Fibroblast of skin of left quadriceps (primary cell): Measurements from ENCODE around the gene CNTN5.

ENCODE experiments used
- DNase-seq, 2 experiments: peaks; one replicate each; pipeline ENCODE4 v3.0.0-alpha.2; 2013; ENCODE audit warnings: low read depth in 2 of 2

Gene CNTN5

GRCh38 chr11:100080381-100080780 lies 1059.6 kb downstream of the CNTN5 start:
- no peak for DNase-seq

- no peak for DNase-seq
These were observed 1060.1 kb downstream of the CNTN5 start for GRCh38 chr11:100080821-100081220.

GRCh38 chr11:100093698-100094097 lies 1072.9 kb downstream of the CNTN5 start:
- no peak for DNase-seq

- DNase-seq: no peak
These were observed 1073.5 kb downstream of the CNTN5 start for GRCh38 chr11:100094121-100094865.

GRCh38 chr11:100095809-100096208 lies 1075.1 kb downstream of the CNTN5 start:
- DNase-seq: no peak

GRCh38 chr11:100098560-100098959 lies 1077.8 kb downstream of the CNTN5 start:
- no peak for DNase-seq

GRCh38 chr11:100105255-100105981 lies 1084.7 kb downstream of the CNTN5 start:
- no peak for DNase-seq

GRCh38 chr11:100105982-100106358 lies 1085.2 kb downstream of the CNTN5 start:
- DNase-seq: no peak

- no peak for DNase-seq
These were observed 1098.4 kb downstream of the CNTN5 start for GRCh38 chr11:100119176-100119575.

GRCh38 chr11:100133114-100133513 lies 1112.4 kb downstream of the CNTN5 start:
- DNase-seq: no peak

GRCh38 chr11:100141201-100141600 lies 1120.5 kb downstream of the CNTN5 start:
- no peak for DNase-seq

GRCh38 chr11:100151944-100152343 lies 1131.2 kb downstream of the CNTN5 start:
- DNase-seq: no peak

- no peak for DNase-seq
These were observed 1132.0 kb downstream of the CNTN5 start for GRCh38 chr11:100152766-100153165.

- no peak for DNase-seq
These were observed 1142.7 kb downstream of the CNTN5 start for GRCh38 chr11:100163471-100163870.

- DNase-seq: no peak
These were observed 1154.1 kb downstream of the CNTN5 start for GRCh38 chr11:100174881-100175280.

GRCh38 chr11:100176456-100176855 lies 1155.7 kb downstream of the CNTN5 start:
- DNase-seq: no peak

GRCh38 chr11:100177651-100178050 lies 1156.9 kb downstream of the CNTN5 start:
- DNase-seq: no peak

GRCh38 chr11:100182350-100182749 lies 1161.6 kb downstream of the CNTN5 start:
- DNase-seq: no peak

- DNase-seq: no peak
These were observed 1162.2 kb downstream of the CNTN5 start for GRCh38 chr11:100182927-100183326.

- no peak for DNase-seq
These were observed 1164.8 kb downstream of the CNTN5 start for GRCh38 chr11:100185588-100185987.

GRCh38 chr11:100188137-100188783 lies 1167.5 kb downstream of the CNTN5 start:
- no peak for DNase-seq

GRCh38 chr11:100190395-100190794 lies 1169.6 kb downstream of the CNTN5 start:
- DNase-seq: no peak

GRCh38 chr11:100192181-100192580 lies 1171.4 kb downstream of the CNTN5 start:
- no peak for DNase-seq
